ENCODE results near the gene AP1B1. TPM values are rescaled to one million over a fixed set of nuclear protein-coding genes. Genes with fewer than 3 reads are reported as not detected.
A peak's percentile ranks its signal among the peaks of the same experiment; 100 is the strongest.
"Not testable (repeated sequence)": the region's sequence is repeated elsewhere in the genome, so short reads cannot be mapped to it uniquely, and the experiment has no call there.

AP1B1 gene
- total RNA-seq, 1 experiment from 2014 or later, result 69.5 TPM

DNA sequence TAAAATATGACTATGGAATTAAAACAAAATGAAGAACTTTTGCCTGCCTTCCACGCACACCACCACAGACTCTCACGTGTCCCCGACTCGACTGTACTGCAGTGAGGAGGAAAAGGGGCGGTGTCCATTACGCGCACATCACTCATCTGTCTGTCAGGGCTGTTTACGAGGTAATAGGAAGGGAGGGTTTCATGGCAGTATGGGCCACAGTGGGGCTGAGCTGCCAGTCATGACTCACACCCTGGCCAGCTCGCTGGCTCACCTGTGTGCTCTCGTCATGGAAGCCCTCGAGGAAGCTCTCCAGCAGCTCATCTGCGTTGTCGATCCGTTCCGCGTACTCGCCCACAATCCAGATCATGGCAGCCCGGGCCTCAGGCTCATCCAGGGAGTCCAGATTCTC, 39.4 kb downstream of the AP1B1 start:
- H3K4me3 Mint-ChIP-seq (ENCODE audit: unreplicated experiment), result no peak overlapping the region
- intact Hi-C loops (cut with micrococcal nuclease), result no loop called here
- H3K27me3 Mint-ChIP-seq (ENCODE audit: insufficient read depth, unreplicated experiment), result no peaks in the 10 kb centered on the region
- H3K36me3 Mint-ChIP-seq (ENCODE audit: insufficient read depth, unreplicated experiment), result peaks cover 66% of the 10 kb centered on the region
- peaks cover 15% of the 10 kb centered on the region for H3K4me1 Mint-ChIP-seq (ENCODE audit: insufficient read depth, unreplicated experiment)
- TF ChIP-seq, protein P1, sequence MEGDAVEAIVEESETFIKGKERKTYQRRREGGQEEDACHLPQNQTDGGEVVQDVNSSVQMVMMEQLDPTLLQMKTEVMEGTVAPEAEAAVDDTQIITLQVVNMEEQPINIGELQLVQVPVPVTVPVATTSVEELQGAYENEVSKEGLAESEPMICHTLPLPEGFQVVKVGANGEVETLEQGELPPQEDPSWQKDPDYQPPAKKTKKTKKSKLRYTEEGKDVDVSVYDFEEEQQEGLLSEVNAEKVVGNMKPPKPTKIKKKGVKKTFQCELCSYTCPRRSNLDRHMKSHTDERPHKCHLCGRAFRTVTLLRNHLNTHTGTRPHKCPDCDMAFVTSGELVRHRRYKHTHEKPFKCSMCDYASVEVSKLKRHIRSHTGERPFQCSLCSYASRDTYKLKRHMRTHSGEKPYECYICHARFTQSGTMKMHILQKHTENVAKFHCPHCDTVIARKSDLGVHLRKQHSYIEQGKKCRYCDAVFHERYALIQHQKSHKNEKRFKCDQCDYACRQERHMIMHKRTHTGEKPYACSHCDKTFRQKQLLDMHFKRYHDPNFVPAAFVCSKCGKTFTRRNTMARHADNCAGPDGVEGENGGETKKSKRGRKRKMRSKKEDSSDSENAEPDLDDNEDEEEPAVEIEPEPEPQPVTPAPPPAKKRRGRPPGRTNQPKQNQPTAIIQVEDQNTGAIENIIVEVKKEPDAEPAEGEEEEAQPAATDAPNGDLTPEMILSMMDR (IDR thresholded peaks at IDR 0.05; ENCODE audit: unreplicated experiment), result no peak
- no peaks in the 10 kb centered on the region for H3K9me3 Mint-ChIP-seq (ENCODE audit: unreplicated experiment)
- no TSS peak for BruUV-seq (replicated peaks)
- DNase-seq (ENCODE audit: unreplicated experiment), result peak; percentile 89
- peak overlapping the region; percentile 39 for H3K27ac Mint-ChIP-seq (ENCODE audit: low read depth, unreplicated experiment)
- ChIA-PET CTCF (interaction anchor here (0.6 kb wide), 1 partner anchor 153 kb away, joined by 3 read pairs; no protein-coding TSS in a partner anchor), POLR2A (interaction anchor here (0.6 to 1.8 kb wide), 4 partner anchors 8 to 1954 kb away, joined by 3 to 5 read pairs (median 4); no protein-coding TSS in a partner anchor)

DNA sequence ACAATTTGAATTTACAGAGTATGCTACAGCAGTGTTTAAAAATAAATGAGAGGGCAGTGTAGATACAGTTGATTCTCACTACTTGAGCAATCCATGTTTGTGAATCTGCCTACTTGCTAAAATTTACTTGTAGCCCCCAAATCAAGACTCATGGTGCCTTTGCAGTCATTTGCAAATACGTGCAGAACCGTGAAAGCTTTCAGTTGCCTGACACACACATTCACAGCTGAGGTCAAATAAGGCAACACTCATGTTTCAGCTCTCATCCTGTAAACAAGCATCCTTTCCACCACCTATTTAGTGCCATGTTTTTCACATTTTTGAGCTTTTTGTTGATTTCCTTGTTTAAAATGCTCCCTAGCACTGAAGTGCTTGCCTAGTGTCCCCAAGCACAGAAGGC, 40.3 kb downstream of the AP1B1 start:
- CTCF ChIA-PET, result interaction anchor here (0.6 kb wide), 2 partner anchors 11 to 46 kb away, joined by 3 read pairs; no protein-coding TSS in a partner anchor
- no peak for DNase-seq (ENCODE audit: unreplicated experiment)
- Mint-ChIP-seq H3K27ac (ENCODE audit: low read depth, unreplicated experiment) (no peak overlapping the region), H3K4me3 (ENCODE audit: unreplicated experiment) (no peak overlapping the region), H3K36me3 (ENCODE audit: insufficient read depth, unreplicated experiment) (peaks cover 70% of the 10 kb centered on the region), H3K27me3 (ENCODE audit: insufficient read depth, unreplicated experiment) (no peaks in the 10 kb centered on the region), H3K9me3 (ENCODE audit: unreplicated experiment) (no peaks in the 10 kb centered on the region), H3K4me1 (ENCODE audit: insufficient read depth, unreplicated experiment) (peaks cover 17% of the 10 kb centered on the region)
- intact Hi-C loops (cut with micrococcal nuclease), result no loop called here
- no TSS peak for BruUV-seq (replicated peaks)
- POLR2A ChIA-PET, result interaction anchor here (1.8 kb wide), 1 partner anchor 9 kb away, joined by 5 read pairs; no protein-coding TSS in a partner anchor
- TF ChIP-seq, protein P1 (IDR thresholded peaks at IDR 0.05; ENCODE audit: unreplicated experiment), result no peak

DNA sequence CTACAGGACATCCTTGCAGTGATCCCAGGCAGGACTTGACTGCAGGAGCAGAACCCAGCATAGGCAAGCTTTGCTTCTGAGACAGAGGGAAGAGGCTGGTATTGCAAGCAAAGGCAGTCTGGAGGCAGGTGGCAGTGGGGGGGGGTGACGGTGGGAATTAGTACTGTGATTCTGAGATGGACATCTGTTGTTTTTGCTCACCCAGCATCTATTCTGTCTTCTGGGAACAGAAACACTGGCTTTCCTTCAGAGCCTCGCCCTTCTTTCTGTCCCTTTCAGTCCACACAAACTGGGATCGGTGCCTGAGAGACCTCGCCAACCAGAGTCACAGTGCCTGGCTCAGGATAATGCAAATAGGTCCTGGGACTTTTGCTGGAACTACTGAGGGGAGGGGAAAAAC, 41.7 kb downstream of the AP1B1 start:
- DNase-seq (ENCODE audit: unreplicated experiment), result no peak
- intact Hi-C loops (cut with micrococcal nuclease), result no loop called here
- BruUV-seq (replicated peaks), result no TSS peak
- no peaks in the 10 kb centered on the region for H3K27me3 Mint-ChIP-seq (ENCODE audit: insufficient read depth, unreplicated experiment)
- peaks cover 81% of the 10 kb centered on the region for H3K36me3 Mint-ChIP-seq (ENCODE audit: insufficient read depth, unreplicated experiment)
- peaks cover 20% of the 10 kb centered on the region for H3K4me1 Mint-ChIP-seq (ENCODE audit: insufficient read depth, unreplicated experiment)
- TF ChIP-seq, protein P1 (IDR thresholded peaks at IDR 0.05; ENCODE audit: unreplicated experiment), result no peak
- no peak overlapping the region for H3K27ac Mint-ChIP-seq (ENCODE audit: low read depth, unreplicated experiment)
- no peak overlapping the region for H3K4me3 Mint-ChIP-seq (ENCODE audit: unreplicated experiment)
- ChIA-PET POLR2A (interaction anchor here (0.9 to 1.1 kb wide), 2 partner anchors 12 to 41 kb away, joined by 3 to 4 read pairs; partner anchors contain the start of gene GAS2L1), CTCF (interaction anchor here (0.5 kb wide), 1 partner anchor 623 kb away, joined by 5 read pairs; no protein-coding TSS in a partner anchor)
- no peaks in the 10 kb centered on the region for H3K9me3 Mint-ChIP-seq (ENCODE audit: unreplicated experiment)

DNA sequence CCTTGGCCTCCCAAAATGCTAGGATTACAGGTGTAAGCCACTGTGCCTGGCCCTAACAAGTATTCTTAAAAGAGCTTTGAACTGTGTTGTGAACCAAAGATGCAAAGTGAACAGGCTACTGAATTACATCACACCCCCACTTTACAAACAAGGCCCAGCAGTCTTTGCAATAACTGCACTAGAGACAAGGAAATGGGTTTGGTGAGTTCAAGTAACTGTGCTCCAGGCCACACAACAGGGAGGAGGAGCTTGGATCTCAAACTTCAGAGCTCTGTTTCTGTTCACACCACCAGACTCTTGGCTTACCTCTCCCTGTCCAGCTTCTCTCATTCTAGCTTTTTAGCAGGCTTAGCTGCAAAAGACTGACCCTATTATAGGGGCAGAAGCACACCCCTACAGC, 42.4 kb downstream of the AP1B1 start:
- CTCF ChIA-PET, result interaction anchor here (0.9 kb wide), 1 partner anchor 13 kb away, joined by 4 read pairs; no protein-coding TSS in a partner anchor
- H3K27me3 Mint-ChIP-seq (ENCODE audit: insufficient read depth, unreplicated experiment), result no peaks in the 10 kb centered on the region
- DNase-seq (ENCODE audit: unreplicated experiment), result no peak
- intact Hi-C loops (cut with micrococcal nuclease), result no loop called here
- POLR2A ChIA-PET, result interaction anchor here (0.9 to 1.1 kb wide), 2 partner anchors 11 to 40 kb away, joined by 3 to 4 read pairs; partner anchors contain the start of gene GAS2L1
- BruUV-seq (replicated peaks), result no TSS peak
- H3K36me3 Mint-ChIP-seq (ENCODE audit: insufficient read depth, unreplicated experiment), result peaks cover 73% of the 10 kb centered on the region
- H3K4me3 Mint-ChIP-seq (ENCODE audit: unreplicated experiment), result no peak overlapping the region
- H3K4me1 Mint-ChIP-seq (ENCODE audit: insufficient read depth, unreplicated experiment), result peaks cover 20% of the 10 kb centered on the region
- H3K9me3 Mint-ChIP-seq (ENCODE audit: unreplicated experiment), result no peaks in the 10 kb centered on the region
- TF ChIP-seq, protein P1 (IDR thresholded peaks at IDR 0.05; ENCODE audit: unreplicated experiment), result no peak
- no peak overlapping the region for H3K27ac Mint-ChIP-seq (ENCODE audit: low read depth, unreplicated experiment)

DNA sequence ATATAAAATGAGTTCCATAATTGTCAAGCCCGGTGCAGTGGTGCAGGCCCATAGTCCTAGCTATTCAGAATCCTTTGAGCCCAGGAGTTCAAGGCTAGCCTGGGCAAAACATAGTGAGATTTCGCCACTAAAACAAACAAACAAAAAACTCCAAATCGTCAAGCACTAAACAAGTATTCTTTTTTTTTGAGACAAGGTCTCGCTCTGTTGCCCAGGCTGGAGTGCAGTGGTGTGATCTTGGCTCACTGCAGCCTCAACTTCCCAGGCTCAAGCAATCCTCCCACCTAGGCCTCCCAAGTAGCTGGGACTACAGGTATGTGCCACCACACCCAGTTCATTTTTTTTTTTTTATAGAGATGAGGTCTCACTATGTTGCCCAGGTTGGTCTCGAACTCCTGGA, 43.5 kb downstream of the AP1B1 start:
- H3K27me3 Mint-ChIP-seq (ENCODE audit: insufficient read depth, unreplicated experiment); H3K9me3 Mint-ChIP-seq (ENCODE audit: unreplicated experiment); H3K4me3 Mint-ChIP-seq (ENCODE audit: unreplicated experiment); BruUV-seq (replicated peaks); H3K27ac Mint-ChIP-seq (ENCODE audit: low read depth, unreplicated experiment); DNase-seq (ENCODE audit: unreplicated experiment); POLR2A ChIA-PET: not testable (repeated sequence)
- intact Hi-C loops (cut with micrococcal nuclease), result loop anchor here (1.0 kb wide), 1 partner anchor 39 kb away; the partner anchor contains the start of gene GAS2L1
- CTCF ChIA-PET, result interaction anchor here (0.9 to 1.3 kb wide), 2 partner anchors 14 to 28 kb away, joined by 4 to 5 read pairs; no protein-coding TSS in a partner anchor
- peaks cover 25% of the 10 kb centered on the region for H3K4me1 Mint-ChIP-seq (ENCODE audit: insufficient read depth, unreplicated experiment)
- H3K36me3 Mint-ChIP-seq (ENCODE audit: insufficient read depth, unreplicated experiment), result peaks cover 66% of the 10 kb centered on the region

Data from MCF 10A (cell line).